Lower lobe of right lung (tissue), 2 donors: ENCODE data around the gene RUNX1. TPM values are rescaled to one million over a fixed set of nuclear protein-coding genes. Genes with fewer than 3 reads are reported as not detected.

Source experiments
- ATAC-seq, 2 donors: fragments of 200-7000 bp; cut with Tn5 transposase; one replicate each; pipeline ENCODE4 v1.9.1; 2020 to 2022; ENCODE audit warnings: mild to moderate bottlenecking in 2 of 2, moderate library complexity in 2 of 2
- DNase-seq: peaks from one replicate; pipeline ENCODE4 v3.0.0-alpha.2; 2020
- H3K27ac ChIP-seq: fragments of 200-600 bp; one replicate; pipeline ENCODE4 v1.8.0; 2022
- H3K27me3 ChIP-seq: fragments of 200-600 bp; one replicate; pipeline ENCODE4 v1.8.0; 2022; ENCODE audit warnings: low read depth
- H3K36me3 ChIP-seq: fragments of 200-600 bp; one replicate; pipeline ENCODE4 v1.8.0; 2022; ENCODE audit warnings: mild to moderate bottlenecking
- H3K4me1 ChIP-seq: fragments of 200-600 bp; one replicate; pipeline ENCODE4 v1.8.0; 2022
- H3K4me3 ChIP-seq: fragments of 200-600 bp; one replicate; pipeline ENCODE4 v1.8.0; 2022; ENCODE audit warnings: mild to moderate bottlenecking
- H3K9me3 ChIP-seq: fragments of 200-600 bp; one replicate; pipeline ENCODE4 v1.8.0; 2022
- intact Hi-C: fragments of 100-400 bp; cut with DNase I; formaldehyde crosslinking; loops from one replicate; pipeline ENCODE4 v1.11.0; 2022
- total RNA-seq: library from RNA; stranded (reverse); fragmentation: NEBNext Ultra II Directional; extraction: Animal tissue kit (Norgen Biotek cat#: 25700); gene quantifications from one replicate; pipeline ENCODE4 v1.2.1, GENCODE V29; 2021
- TF ChIP-seq, protein P1 (sequence below): fragments of 200-600 bp; IDR thresholded peaks from one replicate; pipeline ENCODE4 v1.8.0; 2022; ENCODE audit warnings: antibody characterized with exemption, mild to moderate bottlenecking
- donor health status: DM: no; HTN: yes; CAD: no; lungs with severe emphysema.

The RUNX1 gene
- total RNA-seq, 1 donor from 2014 or later = 110 TPM

DNA sequence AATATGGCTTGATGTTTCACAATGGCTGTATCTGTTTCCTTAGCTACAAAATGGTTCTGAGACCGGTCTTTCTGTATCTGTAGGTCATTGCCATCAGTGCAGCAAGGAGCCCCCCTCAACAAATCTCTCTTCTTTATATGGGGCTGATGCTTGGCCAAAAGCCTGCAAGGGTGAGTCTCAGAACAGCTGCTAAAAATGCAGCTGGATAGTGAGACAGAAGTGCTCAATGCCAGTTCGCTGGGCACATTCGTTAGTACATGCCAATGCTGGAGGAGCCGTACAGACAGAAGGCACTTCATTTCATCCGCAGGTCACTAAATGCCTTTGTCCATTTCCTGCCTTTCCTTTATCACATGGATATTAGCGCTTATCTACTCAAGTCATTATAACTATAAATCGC, 67.3 kb downstream of the RUNX1 start:
- H3K27ac ChIP-seq = no peak overlapping the region
- TF ChIP-seq, protein P1, sequence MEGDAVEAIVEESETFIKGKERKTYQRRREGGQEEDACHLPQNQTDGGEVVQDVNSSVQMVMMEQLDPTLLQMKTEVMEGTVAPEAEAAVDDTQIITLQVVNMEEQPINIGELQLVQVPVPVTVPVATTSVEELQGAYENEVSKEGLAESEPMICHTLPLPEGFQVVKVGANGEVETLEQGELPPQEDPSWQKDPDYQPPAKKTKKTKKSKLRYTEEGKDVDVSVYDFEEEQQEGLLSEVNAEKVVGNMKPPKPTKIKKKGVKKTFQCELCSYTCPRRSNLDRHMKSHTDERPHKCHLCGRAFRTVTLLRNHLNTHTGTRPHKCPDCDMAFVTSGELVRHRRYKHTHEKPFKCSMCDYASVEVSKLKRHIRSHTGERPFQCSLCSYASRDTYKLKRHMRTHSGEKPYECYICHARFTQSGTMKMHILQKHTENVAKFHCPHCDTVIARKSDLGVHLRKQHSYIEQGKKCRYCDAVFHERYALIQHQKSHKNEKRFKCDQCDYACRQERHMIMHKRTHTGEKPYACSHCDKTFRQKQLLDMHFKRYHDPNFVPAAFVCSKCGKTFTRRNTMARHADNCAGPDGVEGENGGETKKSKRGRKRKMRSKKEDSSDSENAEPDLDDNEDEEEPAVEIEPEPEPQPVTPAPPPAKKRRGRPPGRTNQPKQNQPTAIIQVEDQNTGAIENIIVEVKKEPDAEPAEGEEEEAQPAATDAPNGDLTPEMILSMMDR = no peak
- no peaks in the 10 kb centered on the region for H3K36me3 ChIP-seq
- no peaks in the 10 kb centered on the region for H3K9me3 ChIP-seq
- no peak overlapping the region for H3K4me3 ChIP-seq
- intact Hi-C loops = no loop called here
- H3K27me3 ChIP-seq = no peaks in the 10 kb centered on the region
- peaks cover 20% of the 10 kb centered on the region for H3K4me1 ChIP-seq
- no peak for DNase-seq
- ATAC-seq = no peak

DNA sequence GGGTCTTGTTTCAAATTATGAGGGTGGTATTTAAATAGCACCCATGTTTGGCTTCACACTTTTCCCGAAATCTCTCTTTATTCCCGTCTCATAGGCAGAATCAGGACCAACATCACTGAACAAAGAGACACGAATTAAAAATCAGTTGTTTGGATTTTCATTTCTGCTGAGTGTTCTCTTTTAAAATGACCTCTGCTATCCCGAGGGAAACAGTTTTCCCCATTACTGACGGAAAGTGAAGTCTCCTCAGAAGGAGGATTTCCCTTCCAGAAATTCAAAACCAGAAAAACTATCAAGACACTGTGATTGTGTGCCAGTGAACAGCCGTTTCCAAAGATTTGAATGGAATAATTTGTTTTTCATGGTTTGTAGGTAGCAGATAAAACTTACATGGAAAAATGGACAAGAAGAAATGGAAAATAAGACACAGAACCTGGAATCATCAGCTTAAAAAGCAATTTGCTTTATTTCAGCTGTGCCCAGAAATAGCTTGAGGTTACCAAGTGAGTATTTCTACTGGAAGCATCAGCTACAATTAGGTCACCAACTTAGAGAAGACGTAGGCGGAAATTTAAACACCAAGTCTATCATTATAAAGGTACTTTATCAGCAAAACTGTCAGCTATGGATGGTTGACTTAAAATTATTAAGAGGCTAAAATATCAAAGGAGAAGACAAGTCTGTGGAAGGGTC, 68.5 kb downstream of the RUNX1 start:
- ATAC-seq (no peak), DNase-seq (no peak)
- TF ChIP-seq, protein P1 = no peak
- no peaks in the 10 kb centered on the region for H3K9me3 ChIP-seq
- H3K4me3 ChIP-seq = no peak overlapping the region
- no peaks in the 10 kb centered on the region for H3K36me3 ChIP-seq
- intact Hi-C loops = no loop called here
- H3K27me3 ChIP-seq = no peaks in the 10 kb centered on the region
- H3K4me1 ChIP-seq = peaks cover 16% of the 10 kb centered on the region
- no peak overlapping the region for H3K27ac ChIP-seq

DNA sequence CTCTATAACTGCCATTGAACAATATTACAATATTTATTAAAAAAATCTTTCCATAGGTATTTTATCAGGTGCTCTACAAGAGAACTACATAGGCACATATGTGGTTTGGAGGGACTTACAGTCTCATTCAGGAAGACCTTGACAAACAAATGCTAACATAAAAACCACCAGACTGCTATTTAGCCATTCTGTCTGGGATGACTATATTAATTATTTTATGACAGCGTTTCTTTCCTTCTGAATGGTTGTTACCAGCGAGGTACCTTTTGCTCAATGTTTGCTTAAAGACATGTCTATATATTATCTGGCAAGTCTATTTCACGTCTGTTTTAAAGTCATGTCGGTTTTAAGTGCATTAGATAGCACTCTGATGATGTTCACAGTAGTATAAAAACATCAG, 69.7 kb downstream of the RUNX1 start:
- H3K27me3 ChIP-seq = no peaks in the 10 kb centered on the region
- DNase-seq (no peak), ATAC-seq (no peak)
- intact Hi-C loops = no loop called here
- peaks cover 8% of the 10 kb centered on the region for H3K4me1 ChIP-seq
- TF ChIP-seq, protein P1 = no peak
- no peaks in the 10 kb centered on the region for H3K36me3 ChIP-seq
- no peak overlapping the region for H3K4me3 ChIP-seq
- H3K9me3 ChIP-seq = no peaks in the 10 kb centered on the region
- H3K27ac ChIP-seq = no peak overlapping the region

DNA sequence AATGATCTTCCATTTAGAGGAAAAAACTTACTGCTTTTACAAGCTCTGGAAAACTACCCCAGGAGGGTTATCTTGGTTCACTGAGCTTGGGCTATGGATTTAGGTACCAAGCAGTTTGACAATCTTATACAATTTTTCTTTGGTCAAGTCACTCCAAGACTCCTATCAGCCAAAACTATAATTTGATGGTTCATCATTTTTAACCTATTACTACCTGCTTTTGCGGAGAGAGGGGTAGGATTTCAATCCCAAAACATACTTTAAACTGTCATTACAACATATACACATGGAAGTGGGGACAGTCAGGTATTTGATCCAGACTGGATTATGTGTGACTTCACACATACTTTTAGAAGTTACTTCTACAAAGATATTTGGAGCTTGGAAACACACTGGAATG, 71.8 kb downstream of the RUNX1 start:
- Histone ChIP-seq H3K27me3 (no peaks in the 10 kb centered on the region), H3K36me3 (no peaks in the 10 kb centered on the region), H3K9me3 (no peaks in the 10 kb centered on the region), H3K27ac (no peak overlapping the region), H3K4me1 (no peaks in the 10 kb centered on the region), H3K4me3 (no peak overlapping the region)
- ATAC-seq (no peak), DNase-seq (no peak)
- TF ChIP-seq, protein P1 = no peak
- intact Hi-C loops = no loop called here

DNA sequence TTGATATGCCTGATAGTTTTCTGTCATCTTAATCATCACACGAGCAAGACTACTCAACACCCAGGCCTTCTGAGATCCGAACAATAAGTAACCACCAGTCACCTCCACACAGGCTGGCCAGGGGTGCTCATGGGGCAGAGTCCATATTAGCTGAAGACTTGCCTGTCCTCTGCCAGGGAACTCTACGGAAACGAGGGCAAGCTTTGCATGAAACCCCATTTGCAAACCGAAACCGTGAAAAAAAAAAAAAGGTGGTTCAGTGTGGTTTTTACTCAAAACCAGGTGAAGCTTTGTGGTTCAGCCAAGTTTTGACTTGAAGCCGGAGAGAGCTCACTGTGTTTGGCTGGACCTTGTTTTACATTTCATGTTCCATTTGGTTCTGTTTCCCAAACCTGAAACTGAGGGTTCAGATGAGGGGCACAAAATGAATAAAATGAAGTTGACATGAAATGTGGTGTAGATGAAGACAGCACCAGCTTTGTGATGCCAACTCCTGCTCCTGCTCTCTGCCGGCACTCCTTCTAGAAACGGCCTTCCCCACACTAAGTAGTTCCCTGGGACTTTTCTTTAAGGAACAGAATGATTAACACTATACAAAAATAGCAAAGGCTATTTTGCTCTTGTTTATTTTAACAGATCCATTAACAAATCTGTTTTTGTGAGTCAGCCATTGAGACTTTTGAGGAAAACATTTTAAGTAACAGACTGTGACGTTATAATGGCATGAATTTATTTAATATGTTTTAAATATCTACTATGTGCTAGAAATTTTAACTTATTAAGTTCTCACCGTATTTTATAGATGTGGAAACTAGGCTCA, 74.7 kb downstream of the RUNX1 start:
- no peaks in the 10 kb centered on the region for H3K9me3 ChIP-seq
- H3K27me3 ChIP-seq = no peaks in the 10 kb centered on the region
- H3K36me3 ChIP-seq = no peaks in the 10 kb centered on the region
- intact Hi-C loops = no loop called here
- H3K4me1 ChIP-seq = peaks cover 14% of the 10 kb centered on the region
- DNase-seq (no peak), ATAC-seq (no peak)
- TF ChIP-seq, protein P1 = no peak
- H3K27ac ChIP-seq = no peak overlapping the region
- no peak overlapping the region for H3K4me3 ChIP-seq
